ENCODE data around the gene ZNF410. TPM values are rescaled to one million over a fixed set of nuclear protein-coding genes. Genes with fewer than 3 reads are reported as not detected.

ZNF410 gene
- total RNA-seq, 2 donors from 2014 or later, result 37.8 to 38.7 TPM

DNA sequence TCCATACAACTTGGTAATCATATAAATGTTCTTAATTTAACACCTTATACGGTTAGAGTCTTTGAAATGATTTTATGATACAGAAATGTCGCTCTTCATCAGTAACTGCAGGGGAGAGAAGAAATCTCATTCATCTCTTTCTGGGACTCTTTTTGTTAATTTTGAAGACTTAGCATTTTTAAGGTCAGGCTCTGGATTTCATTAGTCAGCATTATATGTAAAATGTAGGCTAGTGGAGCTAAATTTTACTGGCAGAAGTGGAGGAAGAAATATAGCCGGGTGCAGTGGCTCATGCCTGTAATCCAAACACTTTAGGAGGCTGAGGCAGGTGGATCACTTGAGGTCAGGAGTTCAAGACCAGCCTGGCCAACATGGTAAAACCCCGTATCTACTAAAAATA, 39.7 kb upstream of the ZNF410 start:
- Histone ChIP-seq H3K4me1 (no peaks in the 10 kb centered on the region), H3K9me3 (no peaks in the 10 kb centered on the region), H3K27ac (no peak overlapping the region), H3K4me3 (no peak overlapping the region), H3K9ac (ENCODE audit: low read depth in 2 of 2, low read length in 2 of 2) (no peak overlapping the region), H3K36me3 (no peaks in the 10 kb centered on the region), H3K27me3 (no peaks in the 10 kb centered on the region)
- no peak for DNase-seq
- intact Hi-C loops (cut with DNase I), result no loop called here
- TF ChIP-seq, protein P1, sequence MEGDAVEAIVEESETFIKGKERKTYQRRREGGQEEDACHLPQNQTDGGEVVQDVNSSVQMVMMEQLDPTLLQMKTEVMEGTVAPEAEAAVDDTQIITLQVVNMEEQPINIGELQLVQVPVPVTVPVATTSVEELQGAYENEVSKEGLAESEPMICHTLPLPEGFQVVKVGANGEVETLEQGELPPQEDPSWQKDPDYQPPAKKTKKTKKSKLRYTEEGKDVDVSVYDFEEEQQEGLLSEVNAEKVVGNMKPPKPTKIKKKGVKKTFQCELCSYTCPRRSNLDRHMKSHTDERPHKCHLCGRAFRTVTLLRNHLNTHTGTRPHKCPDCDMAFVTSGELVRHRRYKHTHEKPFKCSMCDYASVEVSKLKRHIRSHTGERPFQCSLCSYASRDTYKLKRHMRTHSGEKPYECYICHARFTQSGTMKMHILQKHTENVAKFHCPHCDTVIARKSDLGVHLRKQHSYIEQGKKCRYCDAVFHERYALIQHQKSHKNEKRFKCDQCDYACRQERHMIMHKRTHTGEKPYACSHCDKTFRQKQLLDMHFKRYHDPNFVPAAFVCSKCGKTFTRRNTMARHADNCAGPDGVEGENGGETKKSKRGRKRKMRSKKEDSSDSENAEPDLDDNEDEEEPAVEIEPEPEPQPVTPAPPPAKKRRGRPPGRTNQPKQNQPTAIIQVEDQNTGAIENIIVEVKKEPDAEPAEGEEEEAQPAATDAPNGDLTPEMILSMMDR (IDR thresholded peaks at IDR 0.05), result no peak

DNA sequence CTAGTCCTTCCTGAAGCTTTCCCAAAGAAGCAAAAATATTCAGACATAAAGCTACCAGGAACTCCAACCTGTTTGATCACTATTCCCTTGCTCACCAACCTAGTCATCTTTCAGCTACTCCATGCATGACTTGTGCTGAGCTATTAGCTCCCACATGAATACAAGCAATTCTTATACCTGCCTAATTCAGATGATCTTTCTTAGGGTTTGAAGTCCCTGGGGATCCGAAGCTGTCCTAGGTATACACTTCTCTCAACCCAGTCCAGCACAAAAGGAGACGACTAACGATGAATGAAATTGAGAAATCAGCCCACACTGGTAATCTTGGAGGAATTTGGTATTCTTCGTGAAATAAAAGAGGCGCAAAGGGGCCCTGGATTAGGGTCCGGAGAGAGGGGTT, 35.7 kb upstream of the ZNF410 start:
- Histone ChIP-seq H3K4me3 (peak overlapping the region; percentile 50), H3K27ac (peak overlapping the region; percentile 85), H3K27me3 (no peaks in the 10 kb centered on the region), H3K9me3 (no peaks in the 10 kb centered on the region), H3K9ac (ENCODE audit: low read depth in 2 of 2, low read length in 2 of 2) (peak overlapping the region; percentile 81 to 96), H3K36me3 (no peaks in the 10 kb centered on the region), H3K4me1 (no peaks in the 10 kb centered on the region)
- intact Hi-C loops (cut with DNase I), result no loop called here
- TF ChIP-seq, protein P1 (IDR thresholded peaks at IDR 0.05), result no peak
- DNase-seq, result no peak

DNA sequence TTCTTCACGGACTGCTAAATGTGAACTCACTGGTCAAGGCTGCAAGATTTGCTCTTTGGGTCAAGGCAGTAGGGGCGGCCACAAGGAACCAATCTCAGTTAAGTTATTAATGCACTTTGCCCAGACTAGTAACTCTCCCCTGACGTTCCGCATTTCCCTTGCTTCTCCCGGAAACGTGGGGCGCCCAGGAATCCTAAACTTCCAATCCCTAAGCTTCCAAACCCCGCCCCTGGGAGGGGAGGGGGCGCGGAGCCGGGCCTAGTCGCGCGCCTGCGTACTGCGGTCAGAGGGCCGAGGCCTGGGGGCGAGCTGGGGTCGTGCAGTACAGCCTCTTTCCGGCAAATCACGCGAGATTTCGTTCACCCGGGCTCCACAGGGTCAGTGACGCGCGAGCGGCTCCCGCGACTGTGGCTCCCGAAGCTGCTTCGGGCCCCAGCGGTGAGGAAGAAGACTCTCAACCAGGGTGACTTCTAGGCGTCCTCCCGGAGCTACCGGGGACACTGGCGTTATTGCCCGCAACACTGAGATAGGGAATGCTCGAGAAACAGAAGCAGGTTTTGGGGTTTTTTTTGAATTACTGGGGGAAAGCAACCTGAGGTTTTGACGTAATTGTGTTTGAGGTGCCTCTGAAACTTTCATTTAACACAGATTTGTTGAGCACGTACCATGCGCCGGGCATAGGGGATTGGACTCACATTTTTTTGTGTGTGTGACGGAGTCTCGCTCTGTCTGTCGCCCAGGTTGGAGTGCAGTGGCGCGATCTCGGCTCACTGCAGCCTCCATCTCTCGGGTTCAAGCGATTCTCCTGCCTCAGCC, 34.9 kb upstream of the ZNF410 start, which contains the start of gene PTGR2:
Gene PTGR2 (plus strand): TSS at position 265 of the 816 bp plus-strand sequence. CDS start 7,032 bp downstream, outside the sequence.
- Histone ChIP-seq H3K9ac (ENCODE audit: low read depth in 2 of 2, low read length in 2 of 2) (peak within 1 kb of the TSS; percentile 81 to 96), H3K4me1 (no peaks in the 10 kb centered on the region), H3K27ac (peak within 1 kb of the TSS; percentile 85), H3K9me3 (no peaks in the 10 kb centered on the region), H3K4me3 (peak within 1 kb of the TSS; percentile 50), H3K27me3 (no peaks in the 10 kb centered on the region), H3K36me3 (no peaks in the 10 kb centered on the region)
- intact Hi-C loops (cut with DNase I), result no loop called here
- peak; percentile 96 for DNase-seq
- TF ChIP-seq, protein P1 (IDR thresholded peaks at IDR 0.05), result no peak

DNA sequence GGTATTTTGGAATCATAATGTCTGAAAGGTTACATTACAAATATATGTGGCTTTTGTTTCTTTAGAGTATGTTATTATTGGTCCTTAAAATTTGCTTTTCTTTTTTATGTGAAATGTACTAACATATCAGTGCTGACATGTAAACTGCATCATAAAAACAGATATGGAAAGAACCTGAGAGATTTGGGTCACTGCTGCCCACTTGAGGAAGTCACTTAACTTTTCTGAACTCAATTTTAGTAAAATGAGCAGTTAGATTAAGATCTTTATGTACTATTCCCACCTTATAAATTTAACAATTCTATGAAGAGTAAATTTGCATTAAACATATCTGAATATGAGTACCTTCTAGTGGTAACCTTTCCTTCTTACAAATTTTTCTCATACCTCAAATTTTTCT, 27.5 kb upstream of the ZNF410 start:
- no peak overlapping the region for H3K4me3 ChIP-seq
- no peaks in the 10 kb centered on the region for H3K9me3 ChIP-seq
- DNase-seq, result no peak
- H3K4me1 ChIP-seq, result no peaks in the 10 kb centered on the region
- H3K36me3 ChIP-seq, result no peaks in the 10 kb centered on the region
- H3K27me3 ChIP-seq, result no peaks in the 10 kb centered on the region
- intact Hi-C loops (cut with DNase I), result no loop called here
- H3K9ac ChIP-seq (ENCODE audit: low read depth in 2 of 2, low read length in 2 of 2), result no peak overlapping the region
- TF ChIP-seq, protein P1 (IDR thresholded peaks at IDR 0.05), result no peak
- H3K27ac ChIP-seq, result no peak overlapping the region

DNA sequence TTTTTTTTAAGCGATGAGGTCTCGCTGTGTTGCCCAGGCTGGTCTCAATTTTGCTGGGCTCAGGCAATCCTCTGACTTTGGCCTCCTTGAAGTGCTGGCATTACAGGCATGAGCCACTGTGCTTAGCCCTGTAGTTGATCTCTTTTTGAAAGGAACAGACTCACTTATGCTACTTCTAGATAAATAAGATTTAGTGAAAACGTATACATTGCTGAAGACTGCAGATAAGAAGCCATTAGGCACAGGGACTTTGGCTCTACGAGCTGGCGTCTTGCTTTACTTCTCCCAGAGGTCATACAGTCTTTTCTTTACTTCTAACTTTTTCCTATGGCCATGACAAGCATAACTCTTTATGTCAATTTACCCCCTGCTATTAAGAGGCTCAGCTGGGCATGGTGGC, 25.6 kb upstream of the ZNF410 start:
- Histone ChIP-seq H3K9me3 (no peaks in the 10 kb centered on the region), H3K4me3 (no peak overlapping the region), H3K4me1 (no peaks in the 10 kb centered on the region), H3K36me3 (no peaks in the 10 kb centered on the region), H3K9ac (ENCODE audit: low read depth in 2 of 2, low read length in 2 of 2) (no peak overlapping the region), H3K27me3 (no peaks in the 10 kb centered on the region), H3K27ac (no peak overlapping the region)
- intact Hi-C loops (cut with DNase I), result no loop called here
- TF ChIP-seq, protein P1 (IDR thresholded peaks at IDR 0.05), result no peak
- DNase-seq, result no peak
